Mammary epithelial cell (primary cell): Measurements from ENCODE around the gene RPS27A.

Experiments used
- CTCF ChIP-seq, 2 donors: IDR thresholded peaks in 1 of 2; conservative IDR thresholded peaks in 1 of 2; 2 replicates each; pipeline ENCODE4 v1.5.1; 2011 to 2012; ENCODE audit warnings: inconsistent platforms in 2 of 2, low read length in 2 of 2, mild to moderate bottlenecking in 2 of 2, control low read depth in 1 of 2, low read depth in 1 of 2; ENCODE audit not compliant: insufficient read depth in 1 of 2; ENCODE audit errors: extremely low read depth in 1 of 2
- EZH2 ChIP-seq: IDR thresholded peaks from 2 replicates; pipeline ENCODE4 v1.6.1; 2012; ENCODE audit warnings: low read length, inconsistent platforms, borderline replicate concordance

GRCh38 chr2:55196526-55196925 lies 36.0 kb upstream of the RPS27A start:
- TF ChIP-seq CTCF (conservative IDR thresholded peaks at IDR 0.05 in 1 of 2, IDR thresholded peaks at IDR 0.05 in 1 of 2; ENCODE audit: extremely low read depth in 1 of 2, insufficient read depth in 1 of 2, low read depth in 1 of 2, low read length in 2 of 2) (no peak), EZH2 (no peak)
